Dermis blood vessel endothelial cell (primary cell): ENCODE data around the gene DEFB127. TPM values are rescaled to one million over a fixed set of nuclear protein-coding genes. Genes with fewer than 3 reads are reported as not detected.
"Not testable (repeated sequence)": the region's sequence is repeated elsewhere in the genome, so short reads cannot be mapped to it uniquely, and the experiment has no call there.

Source experiments
- DNase-seq: peaks from one replicate; pipeline ENCODE4 v3.0.0; 2010
- total RNA-seq: library from RNA; depleted of rRNA; stranded (reverse); fragments of >200 nt; gene quantifications from 2 replicates; pipeline ENCODE4 v1.2.3, GENCODE V29; 2014

The DEFB127 gene
- not detected in 2 replicates for total RNA-seq

GRCh38 chr20:157154-157553 lies at the start of gene DEFB127:
TSS of gene DEFB127 (plus strand) at chr20:157454. CDS start at chr20:157545, 91 bp downstream.
- no peak for DNase-seq

GRCh38 chr20:112396-112795 lies 44.9 kb upstream of the DEFB127 start:
- no peak for DNase-seq

- no peak for DNase-seq
These were observed 39.7 kb upstream of the DEFB127 start for GRCh38 chr20:117518-117917.

GRCh38 chr20:129786-130323 lies 27.4 kb upstream of the DEFB127 start:
- not testable (repeated sequence) for DNase-seq

- DNase-seq = peak; percentile 3
These were observed 19.4 kb upstream of the DEFB127 start for GRCh38 chr20:137668-138490.

GRCh38 chr20:142290-142689 lies 15.0 kb upstream of the DEFB127 start, which contains the start of gene DEFB126:
TSS of gene DEFB126 (plus strand) at chr20:142590. CDS start at chr20:142629, 39 bp downstream.
- no peak for DNase-seq

GRCh38 chr20:145877-146276 lies 11.4 kb upstream of the DEFB127 start:
- DNase-seq = no peak

- no peak for DNase-seq
These were observed 5.1 kb upstream of the DEFB127 start for GRCh38 chr20:152131-152530.

GRCh38 chr20:164618-165017 lies 7.4 kb downstream of the DEFB127 start:
- DNase-seq = no peak

GRCh38 chr20:168876-169275 lies 11.6 kb downstream of the DEFB127 start:
- DNase-seq = no peak

- DNase-seq = no peak
These were observed 27.0 kb downstream of the DEFB127 start for GRCh38 chr20:184288-184687.

- no peak for DNase-seq
These were observed 30.5 kb downstream of the DEFB127 start for GRCh38 chr20:187733-188132.

- no peak for DNase-seq
These were observed 32.4 kb downstream of the DEFB127 start, which contains the start of gene DEFB128 for GRCh38 chr20:189611-190010. TSS of gene DEFB128 (minus strand) at chr20:189711. CDS start at chr20:189623, 88 bp downstream.

- DNase-seq = no peak
These were observed 41.0 kb downstream of the DEFB127 start for GRCh38 chr20:198225-198624.

- no peak for DNase-seq
These were observed 42.7 kb downstream of the DEFB127 start for GRCh38 chr20:199996-200395.

GRCh38 chr20:203630-204029 lies 46.4 kb downstream of the DEFB127 start:
- not testable (repeated sequence) for DNase-seq

Other genes starting within 250 kb of the DEFB127 start
- not detected in 2 replicates for gene DEFB125, start 69.8 kb upstream of the DEFB127 start, total RNA-seq
- not detected in 2 replicates for gene DEFB126, start 14.9 kb upstream of the DEFB127 start, total RNA-seq
- gene DEFB128, start 32.3 kb downstream of the DEFB127 start, total RNA-seq = not detected in 2 replicates
- not detected in 2 replicates for gene DEFB129, start 69.8 kb downstream of the DEFB127 start, total RNA-seq
- not detected in 2 replicates for gene DEFB132, start 100.3 kb downstream of the DEFB127 start, total RNA-seq
- 3.2 and 6.7 TPM in 2 replicates for gene C20orf96, start 133.3 kb downstream of the DEFB127 start, total RNA-seq
- gene ZCCHC3, start 140.1 kb downstream of the DEFB127 start, total RNA-seq = 18.8 and 23.8 TPM in 2 replicates
- gene SOX12, start 168.1 kb downstream of the DEFB127 start, total RNA-seq = 4.4 and 8.1 TPM in 2 replicates
- 18.0 and 40.2 TPM in 2 replicates for gene NRSN2, start 189.7 kb downstream of the DEFB127 start, total RNA-seq
- 49.2 and 62.1 TPM in 2 replicates for gene TRIB3, start 223.3 kb downstream of the DEFB127 start, total RNA-seq